GM12865 (cell line): ENCODE results near the gene HERC4.

Source experiments
- DNase-seq: peaks from one replicate; pipeline ENCODE4 v3.0.0; 2010; ENCODE audit warnings: low read depth
- H3K4me3 ChIP-seq: 2 replicates; pipeline ENCODE4 v1.5.1; 2011; ENCODE audit warnings: mild to moderate bottlenecking, low read depth, low read length, control low read depth
- CTCF ChIP-seq: IDR thresholded peaks from 2 replicates; pipeline ENCODE4 v1.5.1; 2011; ENCODE audit warnings: low read length, control low read depth, low read depth, inconsistent platforms; ENCODE audit not compliant: insufficient read depth; ENCODE audit errors: missing control alignments

The HERC4 gene

GRCh38 chr10:68105820-68106219 is 30.7 kb upstream of the HERC4 start:
- DNase-seq, result peak; percentile 6
- H3K4me3 ChIP-seq, result no peak overlapping the region
- no peak for TF ChIP-seq CTCF

- TF ChIP-seq CTCF, result no peak
- no peak for DNase-seq
- H3K4me3 ChIP-seq, result no peak overlapping the region
Measured at GRCh38 chr10:68103901-68104300, 28.8 kb upstream of the HERC4 start.

- TF ChIP-seq CTCF, result no peak
- no peak for DNase-seq
- no peak overlapping the region for H3K4me3 ChIP-seq
Measured at GRCh38 chr10:68103261-68103878, 28.3 kb upstream of the HERC4 start.

GRCh38 chr10:68101066-68101465 is 26.0 kb upstream of the HERC4 start:
- TF ChIP-seq CTCF, result no peak
- no peak for DNase-seq
- H3K4me3 ChIP-seq, result no peak overlapping the region

GRCh38 chr10:68099736-68100135 is 24.7 kb upstream of the HERC4 start:
- H3K4me3 ChIP-seq, result no peak overlapping the region
- TF ChIP-seq CTCF, result no peak

GRCh38 chr10:68096913-68097516 is 21.9 kb upstream of the HERC4 start:
- H3K4me3 ChIP-seq, result no peak overlapping the region
- no peak for TF ChIP-seq CTCF
- no peak for DNase-seq

More at GRCh38 chr10:68099736-68100135, 24.7 kb upstream of the HERC4 start:
- no peak for DNase-seq

GRCh38 chr10:68095153-68095552 is 20.1 kb upstream of the HERC4 start:
- no peak for DNase-seq
- H3K4me3 ChIP-seq, result no peak overlapping the region
- TF ChIP-seq CTCF, result no peak
